Chondrocyte (in vitro differentiated cells): ENCODE measurements around the gene TMEM39A. TPM values are rescaled to one million over a fixed set of nuclear protein-coding genes. Genes with fewer than 3 reads are reported as not detected.

ENCODE experiments used
- DNase-seq: peaks from one replicate; pipeline ENCODE4 v3.0.0; 2021; ENCODE audit warnings: mixed read lengths, low spot score
- H3K27ac Mint-ChIP-seq: one replicate; pipeline ENCODE4 v1.8.0; 2021; ENCODE audit warnings: mild to moderate bottlenecking, moderate library complexity, mixed read lengths; ENCODE audit not compliant: unreplicated experiment
- H3K27me3 Mint-ChIP-seq: 2 replicates; pipeline ENCODE4 v1.8.0; 2021; ENCODE audit warnings: low read depth, mixed read lengths
- H3K36me3 Mint-ChIP-seq: 2 replicates; pipeline ENCODE4 v1.8.0; 2021; ENCODE audit warnings: low read depth, mixed read lengths
- H3K4me1 Mint-ChIP-seq: 2 replicates; pipeline ENCODE4 v1.8.0; 2021; ENCODE audit warnings: low read depth, mild to moderate bottlenecking, mixed read lengths
- H3K4me3 Mint-ChIP-seq: one replicate; pipeline ENCODE4 v1.8.0; 2021; ENCODE audit warnings: mild to moderate bottlenecking, moderate library complexity, mixed read lengths; ENCODE audit not compliant: unreplicated experiment
- H3K9me3 Mint-ChIP-seq: 2 replicates; pipeline ENCODE4 v1.8.0; 2021; ENCODE audit warnings: low read depth, mixed read lengths
- CTCF ChIP-seq: fragments of 200-600 bp; sonication (generic); IDR thresholded peaks from 2 replicates; pipeline ENCODE4 v1.5.0; 2021; ENCODE audit warnings: antibody characterized with exemption, mild to moderate bottlenecking, moderate library complexity
- total RNA-seq: library from RNA; stranded (reverse); gene quantifications from 3 replicates; pipeline ENCODE4 v1.2.1, GENCODE V29; 2021

The TMEM39A gene
- total RNA-seq, 1 donor from 2014 or later = 58.5 TPM

- H3K27me3 Mint-ChIP-seq = no peaks in the 10 kb centered on the region
- no peak overlapping the region for H3K27ac Mint-ChIP-seq
- peaks cover 4% of the 10 kb centered on the region for H3K4me1 Mint-ChIP-seq
- TF ChIP-seq CTCF = no peak
- peaks cover 21% of the 10 kb centered on the region for H3K36me3 Mint-ChIP-seq
- DNase-seq = no peak
- no peaks in the 10 kb centered on the region for H3K9me3 Mint-ChIP-seq
- H3K4me3 Mint-ChIP-seq = no peak overlapping the region
Observed at GRCh38 chr3:119401503-119402440, 61.6 kb downstream of the TMEM39A start.

- H3K27ac Mint-ChIP-seq = no peak overlapping the region
- no peak for TF ChIP-seq CTCF
- peaks cover 23% of the 10 kb centered on the region for H3K36me3 Mint-ChIP-seq
- H3K9me3 Mint-ChIP-seq = no peaks in the 10 kb centered on the region
- peaks cover 4% of the 10 kb centered on the region for H3K4me1 Mint-ChIP-seq
- H3K4me3 Mint-ChIP-seq = no peak overlapping the region
- H3K27me3 Mint-ChIP-seq = no peaks in the 10 kb centered on the region
- no peak for DNase-seq
Observed at GRCh38 chr3:119401069-119401468, 62.3 kb downstream of the TMEM39A start.

GRCh38 chr3:119400466-119400865 lies 62.9 kb downstream of the TMEM39A start:
- no peak for DNase-seq
- H3K4me1 Mint-ChIP-seq = peaks cover 4% of the 10 kb centered on the region
- no peaks in the 10 kb centered on the region for H3K9me3 Mint-ChIP-seq
- H3K36me3 Mint-ChIP-seq = peaks cover 18% of the 10 kb centered on the region
- no peaks in the 10 kb centered on the region for H3K27me3 Mint-ChIP-seq
- no peak overlapping the region for H3K4me3 Mint-ChIP-seq
- TF ChIP-seq CTCF = no peak
- H3K27ac Mint-ChIP-seq = no peak overlapping the region

- H3K27ac Mint-ChIP-seq = no peak overlapping the region
- H3K36me3 Mint-ChIP-seq = peaks cover 20% of the 10 kb centered on the region
- H3K27me3 Mint-ChIP-seq = no peaks in the 10 kb centered on the region
- no peak overlapping the region for H3K4me3 Mint-ChIP-seq
- TF ChIP-seq CTCF = no peak
- no peaks in the 10 kb centered on the region for H3K9me3 Mint-ChIP-seq
- no peaks in the 10 kb centered on the region for H3K4me1 Mint-ChIP-seq
- no peak for DNase-seq
Observed at GRCh38 chr3:119396870-119397269, 66.5 kb downstream of the TMEM39A start.

GRCh38 chr3:119395923-119396358 lies 67.5 kb downstream of the TMEM39A start:
- Mint-ChIP-seq H3K4me1 (no peaks in the 10 kb centered on the region), H3K9me3 (no peaks in the 10 kb centered on the region), H3K27ac (no peak overlapping the region), H3K27me3 (no peaks in the 10 kb centered on the region), H3K36me3 (peaks cover 24% of the 10 kb centered on the region), H3K4me3 (no peak overlapping the region)
- TF ChIP-seq CTCF = no peak
- no peak for DNase-seq
